B cell (primary cell): ENCODE results near the gene FLNA.

ENCODE experiments used
- EZH2 ChIP-seq: IDR thresholded peaks from 2 replicates; pipeline ENCODE4 v1.6.1; 2012; ENCODE audit warnings: borderline replicate concordance, low read depth, mild to moderate bottlenecking, moderate library complexity, low read length; ENCODE audit not compliant: insufficient read depth, poor library complexity, severe bottlenecking
- TF ChIP-seq, protein P1 (sequence below): fragments of 200-600 bp; IDR thresholded peaks from one replicate; pipeline ENCODE4 v1.8.0; 2022; ENCODE audit warnings: antibody characterized with exemption, mild to moderate bottlenecking

DNA sequence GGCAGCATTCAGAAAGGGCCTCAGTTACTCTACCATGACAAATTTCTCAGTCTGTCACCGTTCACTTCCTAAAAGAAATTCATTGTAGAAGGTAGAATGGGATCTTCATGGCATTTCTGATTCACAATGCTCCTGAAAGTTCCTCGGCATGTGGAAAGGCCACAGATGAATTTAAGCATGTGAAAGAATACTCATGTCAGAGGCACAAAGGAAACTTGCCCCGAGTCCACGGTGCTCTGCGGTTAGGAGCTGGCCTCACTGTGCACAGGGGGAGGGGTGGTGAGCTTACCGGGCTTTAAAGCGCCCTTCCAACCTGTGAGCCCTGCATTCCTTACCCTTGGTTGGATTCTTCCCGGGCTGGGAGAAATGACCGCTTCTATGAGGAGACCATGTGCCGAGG, 69.6 kb downstream of the FLNA start:
- TF ChIP-seq, protein P1, sequence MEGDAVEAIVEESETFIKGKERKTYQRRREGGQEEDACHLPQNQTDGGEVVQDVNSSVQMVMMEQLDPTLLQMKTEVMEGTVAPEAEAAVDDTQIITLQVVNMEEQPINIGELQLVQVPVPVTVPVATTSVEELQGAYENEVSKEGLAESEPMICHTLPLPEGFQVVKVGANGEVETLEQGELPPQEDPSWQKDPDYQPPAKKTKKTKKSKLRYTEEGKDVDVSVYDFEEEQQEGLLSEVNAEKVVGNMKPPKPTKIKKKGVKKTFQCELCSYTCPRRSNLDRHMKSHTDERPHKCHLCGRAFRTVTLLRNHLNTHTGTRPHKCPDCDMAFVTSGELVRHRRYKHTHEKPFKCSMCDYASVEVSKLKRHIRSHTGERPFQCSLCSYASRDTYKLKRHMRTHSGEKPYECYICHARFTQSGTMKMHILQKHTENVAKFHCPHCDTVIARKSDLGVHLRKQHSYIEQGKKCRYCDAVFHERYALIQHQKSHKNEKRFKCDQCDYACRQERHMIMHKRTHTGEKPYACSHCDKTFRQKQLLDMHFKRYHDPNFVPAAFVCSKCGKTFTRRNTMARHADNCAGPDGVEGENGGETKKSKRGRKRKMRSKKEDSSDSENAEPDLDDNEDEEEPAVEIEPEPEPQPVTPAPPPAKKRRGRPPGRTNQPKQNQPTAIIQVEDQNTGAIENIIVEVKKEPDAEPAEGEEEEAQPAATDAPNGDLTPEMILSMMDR: no peak
- TF ChIP-seq EZH2: no peak
